Measurements from ENCODE around the gene RARB. TPM values are rescaled to one million over a fixed set of nuclear protein-coding genes. Genes with fewer than 3 reads are reported as not detected.
A peak's percentile ranks its signal among the peaks of the same experiment; 100 is the strongest.

The RARB gene
- total and polyA plus RNA-seq, 2 of the 13 experiments (the other 11 are each of a cell fraction or from before 2014, with no cell fraction given): 0.16 TPM; not detected in 1

GRCh38 chr3:25531971-25532370, 103.9 kb downstream of the RARB start (continued):
- TF ChIP-seq ZNF609 (CRISPR knock-in tag; IDR thresholded peaks at IDR 0.05; ENCODE audit: borderline replicate concordance) (no peak), CC2D1A (CRISPR knock-in tag; IDR thresholded peaks at IDR 0.05) (no peak), ZNF367 (CRISPR knock-in tag; IDR thresholded peaks at IDR 0.05; ENCODE audit: borderline replicate concordance) (no peak), ADNP (CRISPR knock-in tag; IDR thresholded peaks at IDR 0.05) (no peak)

GRCh38 chr3:25532431-25533162, 104.5 kb downstream of the RARB start:
- Histone ChIP-seq H2AFZ (ENCODE audit: low read length) (no peak overlapping the region), H4K20me1 (ENCODE audit: insufficient read depth, low read length) (no peaks in the 10 kb centered on the region), H3K4me3 (replicated peaks in 1 of 3; ENCODE audit: insufficient read depth in 1 of 3, low read depth in 2 of 3, low read length in 3 of 3) (no peak overlapping the region), H3K79me2 (ENCODE audit: insufficient read depth, low read length) (no peaks in the 10 kb centered on the region), H3K27me3 (ENCODE audit: control insufficient read depth in 1 of 2, insufficient read depth in 2 of 2, low read length in 2 of 2) (no peaks in the 10 kb centered on the region), H3K36me3 (replicated peaks in 1 of 2; ENCODE audit: control insufficient read depth in 1 of 2, insufficient read depth in 2 of 2, low read length in 2 of 2) (no peaks in the 10 kb centered on the region), H3K9me3 (ENCODE audit: low read length) (no peaks in the 10 kb centered on the region), H3K27ac (ENCODE audit: extremely low read length, insufficient read depth, low read length) (no peak overlapping the region), H3K9ac (ENCODE audit: insufficient read depth, low read depth, low read length) (no peak overlapping the region), H3K4me1 (ENCODE audit: insufficient read depth, low read length) (peaks cover 16% of the 10 kb centered on the region), H3K4me2 (ENCODE audit: low read depth, low read length) (no peak overlapping the region)
- ATAC-seq (no peak), DNase-seq (ENCODE audit: low spot score) (peak; percentile 15), FAIRE-seq (no peak)
- in situ Hi-C loops (cut with HindIII; ENCODE audit: extremely low pct_ligation_motif_present, low pct_unique_long_range_greater_than_20kb) (no loop called here), intact Hi-C loops (cut with micrococcal nuclease; ENCODE audit: unreplicated experiment) (loop anchor here (1.0 kb wide), 1 partner anchor 60 kb away; no protein-coding TSS in a partner anchor)
- CTCF ChIA-PET (ENCODE audit: low intra/inter-chr PET ratio, low total read pairs): interaction anchor here (1.4 kb wide), 1 partner anchor 61 kb away, joined by 14 read pairs; no protein-coding TSS in a partner anchor
- POLR2A ChIA-PET: no interaction called here
- no TSS peak for BruUV-seq (replicated peaks)
- WGBS (ENCODE audit: low lambda C conversion rate): 67% methylated on average over 3 of the region's 3 CpGs
- TF ChIP-seq MTA1 (CRISPR knock-in tag; IDR thresholded peaks at IDR 0.05; ENCODE audit: borderline replicate concordance) (no peak), ZKSCAN5 (CRISPR knock-in tag; IDR thresholded peaks at IDR 0.05) (no peak), RCOR2 (CRISPR knock-in tag; IDR thresholded peaks at IDR 0.05) (no peak), STAG1 (CRISPR knock-in tag; IDR thresholded peaks at IDR 0.05) (peak; percentile 40), ZMYM4 (CRISPR knock-in tag; IDR thresholded peaks at IDR 0.05) (no peak), CTCF (CRISPR knock-in tag; IDR thresholded peaks at IDR 0.05) (peak; percentile 61), CCDC6 (CRISPR knock-in tag; IDR thresholded peaks at IDR 0.05) (no peak), ZNF598 (CRISPR knock-in tag; IDR thresholded peaks at IDR 0.05; ENCODE audit: borderline replicate concordance) (no peak), ZBTB20 (CRISPR knock-in tag; IDR thresholded peaks at IDR 0.05; ENCODE audit: borderline replicate concordance, low read depth) (no peak), CSRNP1 (CRISPR knock-in tag; IDR thresholded peaks at IDR 0.05) (no peak), U2AF1 (optimal IDR thresholded peaks at IDR 0.05; ENCODE audit: low read depth, low read length) (no peak)

Data from HepG2 (cell line).